Right lobe of liver (tissue), 4 donors: ENCODE measurements around the gene CBLN1.

Experiments used
- CTCF ChIP-seq, 4 donors: fragments of 200-600 bp in 3 of 4; fragments of 450-650 bp in 1 of 4; IDR thresholded peaks; one replicate each; pipeline versions ENCODE4 v1.5.1 to v1.8.0; 2016 to 2022; ENCODE audit warnings: antibody characterized with exemption in 4 of 4, mild to moderate bottlenecking in 2 of 4
- POLR2A ChIP-seq: fragments of 450-650 bp; IDR thresholded peaks from one replicate; pipeline ENCODE4 v1.6.1; 2017; ENCODE audit warnings: antibody characterized with exemption, mild to moderate bottlenecking
- donor health status: DM: no; HTN: no; CAD: no.
- donor health status: DM: no; HTN: no; CAD: no.
- donor health status: DM: no; HTN: yes; CAD: no.

GRCh38 chr16:49281843-49282642 lies 405 bp upstream of the CBLN1 start:
- TF ChIP-seq CTCF (IDR thresholded peaks at IDR 0.05) (peak; percentile 19 to 53 (median 20)), POLR2A (no peak)
